HG02970 (cell line): Measurements from ENCODE around the gene ZNF593.

Source experiments
- ATAC-seq: cut with Tn5 transposase; IDR thresholded peaks from one replicate; pipeline ENCODE4 v1.9.1; 2021; ENCODE audit warnings: mild to moderate bottlenecking, moderate library complexity, moderate number of reproducible peaks; ENCODE audit not compliant: unreplicated experiment, low FRiP score

Gene ZNF593

DNA sequence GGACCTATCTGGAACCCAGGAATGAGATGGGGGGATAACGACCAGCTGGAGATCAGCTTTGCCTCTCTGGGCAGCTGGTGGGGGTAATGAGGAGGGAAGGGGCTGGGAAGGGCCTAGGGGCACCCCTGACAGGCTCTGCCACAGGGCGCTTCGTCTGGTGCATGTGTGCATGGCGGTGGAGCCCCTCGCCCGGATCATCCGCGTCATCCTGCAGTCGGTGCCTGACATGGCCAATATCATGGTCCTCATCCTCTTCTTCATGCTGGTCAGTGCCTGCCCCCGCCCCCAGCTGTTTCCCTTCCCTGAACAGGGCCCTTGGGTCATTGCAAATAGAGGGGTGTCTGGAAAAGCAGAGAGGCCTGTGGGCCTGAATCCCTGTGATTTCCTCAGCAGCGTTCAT is 28.1 kb downstream of the ZNF593 start:
- ATAC-seq, result no peak

DNA sequence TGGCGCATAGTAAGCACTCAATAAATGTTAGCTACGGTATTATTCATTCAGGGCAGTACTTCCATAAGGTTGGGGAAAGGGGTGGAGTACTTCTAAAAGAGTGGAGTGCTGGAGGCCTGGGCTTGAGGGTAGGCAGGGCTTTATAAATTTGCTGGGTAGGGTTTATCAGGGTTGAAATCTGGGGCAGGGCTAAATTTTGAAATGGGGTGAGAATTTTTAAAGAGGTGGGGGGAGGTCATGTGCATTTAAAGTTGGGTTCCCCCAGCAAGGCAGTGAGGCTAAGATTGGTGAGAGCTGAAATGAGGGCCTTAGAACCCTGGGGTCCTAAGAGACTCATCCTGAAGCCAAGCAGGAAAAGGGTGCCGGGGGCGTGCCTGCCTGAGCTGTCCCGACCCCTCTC is 30.7 kb downstream of the ZNF593 start:
- no peak for ATAC-seq

DNA sequence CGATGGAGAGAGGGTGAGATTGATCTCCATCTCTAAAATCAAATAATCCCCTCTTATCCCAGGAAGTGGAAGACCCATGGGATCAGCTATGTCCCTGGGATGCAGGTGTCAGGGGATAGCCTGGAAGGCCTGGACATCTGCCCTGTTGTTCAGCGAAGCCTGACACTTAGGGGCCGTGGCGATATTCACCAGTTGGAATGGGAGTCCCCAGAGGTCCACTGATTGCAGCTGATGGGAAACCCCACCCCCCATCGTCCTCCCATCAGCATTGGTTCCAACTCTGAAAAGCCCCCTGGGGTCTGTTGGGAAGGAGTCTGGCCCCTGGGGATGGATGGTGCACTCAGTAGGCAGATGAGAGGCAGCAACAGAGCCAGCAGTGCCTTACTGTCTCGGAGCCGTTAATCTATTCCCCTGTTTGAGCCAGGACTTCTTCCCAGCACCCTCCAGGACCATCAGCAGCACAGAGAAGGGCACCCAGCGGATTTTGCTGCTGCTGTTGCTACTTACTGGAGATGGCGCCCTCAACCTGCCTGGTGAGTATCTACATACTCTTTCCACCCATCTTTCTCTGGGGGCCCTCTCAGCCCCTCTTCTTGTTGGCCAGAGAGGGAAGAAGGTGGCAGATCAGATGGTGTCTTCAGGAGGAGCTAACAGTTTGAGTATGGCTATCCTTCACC is 34.1 kb downstream of the ZNF593 start:
- no peak for ATAC-seq

- ATAC-seq, result no peak
Observed at GRCh38 chr1:26210147-26210870, 40.6 kb downstream of the ZNF593 start.

DNA sequence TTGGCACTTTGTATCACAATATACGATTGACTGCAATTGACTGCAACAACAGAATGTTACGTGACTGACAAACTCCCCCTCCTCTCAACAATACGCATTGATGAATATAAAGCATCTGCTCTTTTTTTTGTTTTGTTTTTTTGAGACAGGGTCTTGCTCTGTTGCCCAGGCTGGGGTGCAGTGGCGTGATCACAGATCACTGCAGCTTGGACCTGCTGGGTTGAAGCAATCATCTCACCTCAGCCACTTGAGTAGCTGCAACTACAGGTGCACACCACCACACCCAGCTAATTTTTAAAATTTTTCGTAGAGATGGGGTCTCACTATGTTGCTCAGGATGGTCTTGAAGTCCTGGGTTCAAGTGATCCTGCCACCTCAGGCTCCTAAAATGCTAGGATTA is 43.0 kb downstream of the ZNF593 start:
- no peak for ATAC-seq

GRCh38 chr1:26213335-26213905 is 43.7 kb downstream of the ZNF593 start:
- ATAC-seq, result no peak

DNA sequence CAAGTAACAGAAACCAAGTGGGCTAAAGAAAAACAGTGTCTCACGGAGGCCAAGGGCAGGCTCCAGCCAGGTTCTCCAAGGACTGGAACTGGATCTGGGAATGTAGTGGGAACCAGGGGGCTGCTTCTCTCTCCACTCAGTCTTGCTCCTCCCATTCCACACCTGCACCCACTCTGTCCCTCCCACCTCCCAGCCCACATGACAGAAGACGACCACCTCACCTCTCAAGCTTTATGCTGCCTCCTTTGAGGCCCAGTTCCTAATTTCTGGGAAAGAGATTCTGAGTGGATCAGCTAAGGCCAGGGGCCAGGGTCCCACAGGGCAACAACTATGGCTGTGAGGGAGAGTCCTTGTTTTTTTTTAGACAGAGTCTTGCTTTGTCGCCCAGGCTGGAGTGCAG is 45.5 kb downstream of the ZNF593 start:
- ATAC-seq, result no peak

- no peak for ATAC-seq
Observed at GRCh38 chr1:26218906-26219494, 49.3 kb downstream of the ZNF593 start.
